ENCODE results near the gene HEBP2.

DNA sequence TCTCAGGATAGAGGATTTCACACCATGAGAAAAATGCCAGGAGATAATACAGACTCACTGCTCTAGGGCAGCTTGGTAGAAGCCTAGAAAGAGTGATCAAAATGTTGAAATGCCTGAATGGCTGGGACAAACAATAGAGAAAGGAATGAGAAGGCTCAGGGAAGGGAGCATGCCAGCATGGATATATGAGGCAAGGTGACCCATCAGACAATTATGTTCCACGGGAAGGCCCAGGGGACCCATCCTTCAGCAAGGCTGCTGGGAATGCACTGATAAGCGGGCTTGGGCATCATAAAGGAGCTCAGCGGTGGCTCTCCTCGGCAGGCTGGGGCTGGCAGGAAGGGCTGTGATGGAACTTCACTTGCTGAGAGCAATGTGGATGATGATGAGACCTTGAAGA is 12.2 kb downstream of the HEBP2 start:
- TF ChIP-seq POLR2A (IDR thresholded peaks at IDR 0.05; ENCODE audit: low read depth, low read length): no peak
- TF ChIP-seq, protein P1, sequence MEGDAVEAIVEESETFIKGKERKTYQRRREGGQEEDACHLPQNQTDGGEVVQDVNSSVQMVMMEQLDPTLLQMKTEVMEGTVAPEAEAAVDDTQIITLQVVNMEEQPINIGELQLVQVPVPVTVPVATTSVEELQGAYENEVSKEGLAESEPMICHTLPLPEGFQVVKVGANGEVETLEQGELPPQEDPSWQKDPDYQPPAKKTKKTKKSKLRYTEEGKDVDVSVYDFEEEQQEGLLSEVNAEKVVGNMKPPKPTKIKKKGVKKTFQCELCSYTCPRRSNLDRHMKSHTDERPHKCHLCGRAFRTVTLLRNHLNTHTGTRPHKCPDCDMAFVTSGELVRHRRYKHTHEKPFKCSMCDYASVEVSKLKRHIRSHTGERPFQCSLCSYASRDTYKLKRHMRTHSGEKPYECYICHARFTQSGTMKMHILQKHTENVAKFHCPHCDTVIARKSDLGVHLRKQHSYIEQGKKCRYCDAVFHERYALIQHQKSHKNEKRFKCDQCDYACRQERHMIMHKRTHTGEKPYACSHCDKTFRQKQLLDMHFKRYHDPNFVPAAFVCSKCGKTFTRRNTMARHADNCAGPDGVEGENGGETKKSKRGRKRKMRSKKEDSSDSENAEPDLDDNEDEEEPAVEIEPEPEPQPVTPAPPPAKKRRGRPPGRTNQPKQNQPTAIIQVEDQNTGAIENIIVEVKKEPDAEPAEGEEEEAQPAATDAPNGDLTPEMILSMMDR (conservative IDR thresholded peaks at IDR 0.05; ENCODE audit: low read depth, low read length): no peak
- no peak for TF ChIP-seq MAFK (IDR thresholded peaks at IDR 0.05; ENCODE audit: low read depth, low read length)
- no peak for TF ChIP-seq CEBPB (IDR thresholded peaks at IDR 0.05; ENCODE audit: low read depth, low read length)
- no peak for TF ChIP-seq SMC3 (IDR thresholded peaks at IDR 0.05; ENCODE audit: low read depth, low read length)
- TF ChIP-seq, protein P2, sequence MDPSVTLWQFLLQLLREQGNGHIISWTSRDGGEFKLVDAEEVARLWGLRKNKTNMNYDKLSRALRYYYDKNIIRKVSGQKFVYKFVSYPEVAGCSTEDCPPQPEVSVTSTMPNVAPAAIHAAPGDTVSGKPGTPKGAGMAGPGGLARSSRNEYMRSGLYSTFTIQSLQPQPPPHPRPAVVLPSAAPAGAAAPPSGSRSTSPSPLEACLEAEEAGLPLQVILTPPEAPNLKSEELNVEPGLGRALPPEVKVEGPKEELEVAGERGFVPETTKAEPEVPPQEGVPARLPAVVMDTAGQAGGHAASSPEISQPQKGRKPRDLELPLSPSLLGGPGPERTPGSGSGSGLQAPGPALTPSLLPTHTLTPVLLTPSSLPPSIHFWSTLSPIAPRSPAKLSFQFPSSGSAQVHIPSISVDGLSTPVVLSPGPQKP (IDR thresholded peaks at IDR 0.05; ENCODE audit: borderline replicate concordance, low read depth, low read length): no peak
- TF ChIP-seq MXI1 (IDR thresholded peaks at IDR 0.05; ENCODE audit: borderline replicate concordance, low read depth, low read length): no peak
- no peak for TF ChIP-seq NFE2L2 (IDR thresholded peaks at IDR 0.05; ENCODE audit: low read depth, low read length)
- TF ChIP-seq RAD21 (IDR thresholded peaks at IDR 0.05; ENCODE audit: low read length): no peak
